SKM-1 treated with dmso at 0.1 percent for 144 hours (cell line): ENCODE data around the gene SUMO4.
A peak's percentile ranks its signal among the peaks of the same experiment; 100 is the strongest.

Source experiments
- DNase-seq: peaks from one replicate; lab custom pipeline; 2025; ENCODE audit not compliant: unreplicated experiment; lab: John Stamatoyannopoulos, UW

Gene SUMO4

GRCh38 chr6:149389509-149390297 is 10.4 kb upstream of the SUMO4 start:
- no peak for DNase-seq

GRCh38 chr6:149392093-149392492 is 8.0 kb upstream of the SUMO4 start:
- no peak for DNase-seq

DNA sequence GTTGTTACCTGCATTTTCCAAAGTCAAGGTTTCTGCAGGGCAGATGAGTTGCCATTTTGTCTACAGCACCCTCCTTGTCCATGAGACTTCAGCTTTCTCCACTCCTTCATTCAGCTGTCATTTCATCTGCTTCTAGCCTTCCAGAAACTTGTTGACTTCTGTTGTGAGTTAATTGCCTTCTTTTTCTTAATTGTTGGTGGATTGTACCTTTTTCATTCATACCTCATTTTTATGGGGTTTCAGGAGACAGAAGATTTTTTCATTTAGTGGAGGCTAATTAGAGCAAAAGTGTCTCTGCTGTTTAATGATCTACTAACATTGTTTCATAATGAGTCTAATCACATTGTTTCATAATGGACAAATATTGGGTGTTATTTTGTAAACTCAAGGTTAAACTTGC is 7.5 kb upstream of the SUMO4 start:
- no peak for DNase-seq

DNA sequence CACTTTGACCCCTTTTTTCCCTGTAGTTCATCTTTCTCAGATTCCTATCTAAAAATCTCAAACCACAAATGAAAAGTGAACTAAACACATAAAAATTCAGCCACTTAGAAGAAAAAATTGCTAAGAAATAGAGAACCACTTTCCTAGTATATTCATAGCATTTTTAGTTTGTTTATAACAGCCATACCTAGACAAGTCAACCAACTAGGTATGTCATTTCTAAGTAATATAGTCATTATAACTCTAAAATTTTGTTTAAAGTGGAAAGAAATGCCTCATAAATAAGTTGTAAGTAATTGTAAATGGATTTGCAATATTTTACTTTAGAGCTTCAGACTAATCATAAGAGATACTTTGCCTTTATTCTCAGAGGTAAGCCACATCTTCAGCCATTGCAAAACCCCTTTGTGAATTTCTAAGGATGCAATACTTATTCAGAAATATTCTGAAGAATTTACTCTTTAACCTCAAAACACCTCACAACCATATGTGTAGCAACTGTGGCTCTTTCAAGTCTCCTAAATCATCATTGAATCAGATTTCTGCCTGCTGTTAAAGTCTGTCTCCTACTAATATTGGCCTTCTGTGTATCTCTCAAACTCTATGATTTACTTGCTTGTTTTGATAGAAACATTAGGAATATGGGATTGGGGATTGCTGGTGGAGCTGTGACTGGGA is 6.9 kb upstream of the SUMO4 start:
- no peak for DNase-seq

GRCh38 chr6:149395185-149395584 is 4.9 kb upstream of the SUMO4 start:
- DNase-seq, result no peak

DNA sequence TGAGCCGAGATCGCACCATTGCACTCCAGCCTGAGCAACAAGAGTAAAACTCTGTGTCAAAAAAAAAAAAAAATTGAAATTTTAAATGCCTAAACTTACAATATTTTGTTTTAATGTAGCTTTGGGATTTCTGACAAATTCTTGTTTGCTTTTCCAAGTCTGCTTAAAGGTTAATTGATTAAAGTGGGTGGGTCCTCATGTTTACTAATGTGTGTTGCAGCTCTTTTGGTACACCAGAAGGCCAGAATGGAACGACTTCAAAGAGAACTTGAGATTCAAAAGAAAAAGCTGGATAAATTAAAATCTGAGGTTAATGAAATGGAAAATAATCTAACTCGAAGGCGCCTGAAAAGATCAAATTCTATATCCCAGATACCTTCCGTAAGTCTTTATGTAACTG is 2.7 kb upstream of the SUMO4 start:
- no peak for DNase-seq

GRCh38 chr6:149403534-149403933 is 3.5 kb downstream of the SUMO4 start:
- DNase-seq, result no peak

GRCh38 chr6:149405823-149406765 is 6.0 kb downstream of the SUMO4 start:
- DNase-seq, result peak; percentile 47

- no peak for DNase-seq
These were observed 9.6 kb downstream of the SUMO4 start for GRCh38 chr6:149409617-149410016.

- DNase-seq, result no peak
These were observed 10.5 kb downstream of the SUMO4 start for GRCh38 chr6:149410557-149410956.

GRCh38 chr6:149414009-149414408 is 13.9 kb downstream of the SUMO4 start:
- no peak for DNase-seq

- no peak for DNase-seq
These were observed 14.8 kb downstream of the SUMO4 start for GRCh38 chr6:149414821-149415220.

DNA sequence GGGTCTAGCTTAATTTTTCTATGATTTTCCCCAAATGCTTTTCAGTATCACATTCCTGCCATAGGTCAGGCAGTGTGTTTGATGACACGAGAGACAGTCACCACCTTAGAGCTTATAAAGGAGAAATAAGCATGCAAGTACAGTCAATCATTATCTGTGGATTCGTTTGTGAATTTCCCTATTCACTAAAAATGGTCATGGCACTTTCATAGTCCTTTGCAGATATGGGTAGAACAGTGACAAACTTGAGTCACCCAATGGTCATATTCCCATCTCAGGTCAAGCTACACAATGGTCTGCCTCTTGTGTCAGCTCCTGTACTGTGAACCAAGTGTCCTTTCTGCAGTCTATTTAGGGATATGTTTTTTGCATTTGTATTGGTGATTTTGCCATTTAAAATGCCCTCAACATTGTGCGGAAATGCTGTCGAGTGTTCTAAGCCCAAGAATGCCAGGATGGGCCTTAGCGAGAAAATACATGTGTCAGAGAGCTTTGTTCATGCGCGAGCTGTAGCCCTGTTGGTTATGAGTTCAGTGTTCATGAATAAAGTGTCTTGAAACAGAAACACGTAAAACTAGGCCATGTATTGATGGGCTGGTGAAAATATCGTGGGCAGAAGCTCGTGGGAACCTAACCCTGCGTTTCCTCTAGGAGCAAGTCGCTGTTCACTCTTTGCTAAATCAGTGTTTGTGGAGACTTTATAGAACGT is 19.8 kb downstream of the SUMO4 start:
- DNase-seq, result no peak

DNA sequence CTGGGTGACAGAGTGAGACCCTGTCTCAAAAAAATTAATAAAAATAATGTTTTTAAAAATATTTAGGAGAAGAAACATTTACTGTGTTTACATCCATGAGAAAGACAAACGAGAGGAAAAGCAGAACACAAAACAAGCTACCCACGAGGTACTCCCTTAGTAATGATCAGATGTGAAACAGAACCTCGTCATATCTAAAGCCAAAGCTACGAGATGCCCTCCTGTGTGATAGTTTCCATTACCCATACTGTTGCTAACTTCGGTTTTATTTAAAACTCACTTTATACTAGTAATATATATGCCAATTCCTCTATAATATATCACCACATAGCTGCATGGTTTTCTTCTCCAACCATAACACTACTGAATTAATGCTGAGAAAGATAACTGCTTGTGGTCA is 21.1 kb downstream of the SUMO4 start:
- DNase-seq, result no peak

DNA sequence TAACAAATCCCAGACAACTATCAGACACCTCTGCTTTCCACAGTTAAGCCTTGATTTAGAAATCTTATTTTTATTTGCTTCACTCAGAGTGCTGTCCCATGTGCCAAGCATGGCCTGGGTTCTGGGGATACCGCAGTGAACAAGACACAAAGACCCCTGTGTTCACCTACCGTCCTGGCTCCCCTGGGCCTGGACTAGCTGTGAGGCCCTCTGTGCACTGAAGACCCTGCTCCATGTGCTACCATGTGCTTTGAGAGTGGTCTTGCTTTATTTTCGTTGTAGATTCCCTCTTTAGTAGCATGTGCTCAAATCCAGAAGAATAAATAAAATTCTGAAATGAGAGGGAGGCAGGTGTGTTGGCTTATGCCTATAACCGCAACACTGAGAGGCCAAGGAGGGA is 22.5 kb downstream of the SUMO4 start:
- no peak for DNase-seq

DNA sequence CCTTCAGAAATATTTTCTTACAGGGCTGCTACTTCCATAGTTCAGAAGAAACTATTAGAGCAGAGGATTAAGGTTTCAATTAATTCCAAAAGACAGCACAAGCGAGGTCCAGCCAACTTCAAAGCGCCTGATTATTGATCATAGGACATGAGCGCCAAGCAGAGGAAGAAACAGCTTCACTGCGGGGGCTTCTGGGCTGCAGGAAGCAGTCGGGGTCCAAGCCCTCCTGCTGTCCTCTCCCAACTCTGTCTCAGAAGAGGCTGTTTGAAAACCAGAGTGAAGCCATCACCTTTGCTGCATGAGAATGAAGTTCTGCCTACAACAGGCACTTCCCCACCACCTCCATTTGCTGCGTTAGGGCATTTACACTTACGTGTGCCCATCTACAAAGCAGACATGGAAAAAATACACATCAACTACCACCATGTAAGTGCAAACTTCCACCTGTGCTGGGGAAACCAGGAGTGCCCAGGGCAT is 23.9 kb downstream of the SUMO4 start:
- DNase-seq, result no peak

DNA sequence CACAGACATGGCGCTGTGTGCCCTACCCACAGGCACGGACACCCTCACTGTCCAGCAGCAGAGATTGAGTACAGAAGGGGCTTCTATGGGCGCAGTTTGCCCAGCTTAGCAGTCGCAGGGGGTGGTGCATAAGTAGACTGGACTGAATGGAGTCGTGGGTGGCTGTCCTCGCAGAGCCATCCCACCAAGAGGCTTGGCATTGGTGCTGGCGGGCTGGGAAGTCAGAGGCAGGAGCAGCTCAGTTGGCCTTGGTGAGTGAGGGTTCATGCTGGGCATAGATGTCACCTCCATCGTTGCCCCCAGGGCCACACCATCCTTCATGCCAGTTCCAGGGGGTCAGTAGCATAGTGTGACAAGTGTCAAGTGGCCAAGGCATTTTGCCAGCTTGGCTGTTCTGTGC is 25.2 kb downstream of the SUMO4 start:
- DNase-seq, result no peak

DNA sequence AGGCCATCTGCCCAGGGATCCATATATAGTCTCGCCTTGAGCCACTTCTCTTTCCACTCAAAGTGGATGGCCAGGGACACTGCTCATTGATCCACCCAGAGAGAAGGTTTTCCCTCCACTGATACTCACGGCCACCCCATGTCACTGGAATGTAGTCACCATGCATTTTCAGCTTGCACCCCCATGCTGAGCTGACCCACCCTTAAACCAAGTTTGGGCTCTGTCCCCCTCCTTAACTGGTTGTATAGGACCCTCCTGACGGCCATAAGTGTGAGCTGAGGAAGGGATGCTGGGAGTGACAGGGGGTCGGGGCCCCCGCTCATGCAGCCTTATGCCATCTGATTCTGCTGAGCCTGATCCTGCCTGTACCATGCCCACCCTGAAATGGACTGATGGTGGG is 25.7 kb downstream of the SUMO4 start:
- no peak for DNase-seq

GRCh38 chr6:149428606-149429005 is 28.5 kb downstream of the SUMO4 start:
- DNase-seq, result no peak

GRCh38 chr6:149429427-149430360 is 29.6 kb downstream of the SUMO4 start:
- no peak for DNase-seq
